HG03378 (cell line): Measurements from ENCODE around the gene VSIG4.
"Not testable (repeated sequence)": the region's sequence is repeated elsewhere in the genome, so short reads cannot be mapped to it uniquely, and the experiment has no call there.

ENCODE experiments used
- ATAC-seq: cut with Tn5 transposase; IDR thresholded peaks from one replicate; pipeline ENCODE4 v1.9.1; 2021; ENCODE audit warnings: mild to moderate bottlenecking, moderate library complexity; ENCODE audit not compliant: unreplicated experiment

The VSIG4 gene

DNA sequence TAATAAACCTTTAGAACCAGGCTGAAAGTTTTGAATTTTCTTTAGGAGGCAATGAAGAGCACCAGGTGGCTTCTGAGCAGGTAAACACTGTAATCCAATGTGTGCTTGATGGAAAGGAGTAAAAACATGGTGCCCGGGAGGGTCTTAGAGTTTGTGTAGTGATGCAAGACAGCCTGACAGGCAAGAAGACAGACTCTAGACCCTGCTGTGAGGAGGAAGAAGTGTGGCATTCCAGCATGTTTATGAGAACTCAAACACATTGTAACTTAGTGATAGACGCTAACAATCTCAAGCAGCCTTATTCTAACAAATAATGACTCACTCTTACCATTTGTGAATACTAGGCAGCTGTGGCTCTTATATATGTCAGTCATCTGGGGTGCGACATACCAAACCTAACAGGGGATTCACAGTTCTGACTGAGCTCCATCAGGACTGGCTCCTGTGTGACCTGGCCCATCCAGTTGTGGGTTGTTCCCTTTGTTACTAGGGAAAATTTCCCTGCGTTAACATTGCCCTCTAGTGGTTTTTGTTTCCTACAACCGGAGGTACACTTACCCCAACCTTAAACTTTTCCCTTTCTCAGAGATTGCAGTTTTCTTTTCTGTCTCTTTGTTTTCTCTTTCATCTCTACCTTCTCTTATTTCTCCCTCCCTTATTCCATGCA is 53.8 kb downstream of the VSIG4 start:
- peak; percentile 82 for ATAC-seq

DNA sequence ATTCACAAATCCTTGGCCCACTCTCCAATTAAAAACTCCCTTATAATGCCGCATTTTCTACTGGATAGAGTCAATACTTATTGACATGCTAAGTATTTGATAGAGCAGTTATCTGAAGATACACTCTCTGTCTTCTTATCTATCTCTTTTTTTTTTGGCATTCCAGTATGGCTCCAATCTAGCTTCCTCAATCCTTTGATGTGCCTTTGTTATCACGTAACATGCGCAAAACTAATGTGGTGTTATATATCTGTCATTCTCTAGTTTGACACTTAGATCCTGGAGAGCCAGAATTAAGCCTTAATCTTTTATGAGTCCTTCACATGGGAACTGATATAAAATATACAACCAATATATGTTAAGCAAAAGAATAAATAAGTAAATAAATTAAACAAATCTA is 54.7 kb downstream of the VSIG4 start:
- no peak for ATAC-seq

DNA sequence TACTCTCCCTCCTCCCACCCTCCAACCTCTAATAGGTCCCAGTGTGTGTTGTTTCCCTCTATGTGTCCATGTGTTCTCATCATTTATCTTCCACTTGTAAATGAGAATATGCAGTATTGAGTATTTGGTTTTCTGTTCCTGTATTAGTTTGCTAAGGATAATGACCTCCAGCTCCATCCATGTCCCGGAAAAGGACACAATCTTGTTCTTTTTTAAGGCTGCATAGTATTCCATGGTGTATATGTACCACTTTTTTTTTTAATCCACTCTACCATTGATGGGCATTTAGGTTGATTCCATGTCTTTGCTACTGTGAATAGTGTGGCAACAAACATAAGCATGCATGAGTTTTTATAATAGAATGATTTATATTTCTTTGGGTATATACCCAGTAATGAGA is 62.7 kb downstream of the VSIG4 start:
- not testable (repeated sequence) for ATAC-seq

DNA sequence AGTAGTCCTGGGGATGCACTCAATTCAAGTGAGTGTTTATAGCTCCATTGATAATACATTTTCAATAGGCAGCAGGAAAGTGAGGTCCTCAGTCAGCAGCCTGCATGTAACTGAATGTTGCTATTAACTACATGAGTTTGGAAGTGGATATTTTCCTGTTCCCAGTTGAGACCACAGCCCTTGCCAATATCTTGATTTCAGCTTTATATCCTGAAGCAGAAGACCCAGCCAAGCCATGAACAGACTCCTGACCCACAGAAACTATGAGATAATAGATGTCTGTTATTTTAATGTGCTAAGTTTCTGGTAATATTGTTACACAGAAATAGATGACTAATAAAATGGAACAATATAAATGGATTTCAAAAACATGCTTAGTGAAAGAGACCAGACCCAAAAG is 63.7 kb downstream of the VSIG4 start:
- ATAC-seq: no peak

DNA sequence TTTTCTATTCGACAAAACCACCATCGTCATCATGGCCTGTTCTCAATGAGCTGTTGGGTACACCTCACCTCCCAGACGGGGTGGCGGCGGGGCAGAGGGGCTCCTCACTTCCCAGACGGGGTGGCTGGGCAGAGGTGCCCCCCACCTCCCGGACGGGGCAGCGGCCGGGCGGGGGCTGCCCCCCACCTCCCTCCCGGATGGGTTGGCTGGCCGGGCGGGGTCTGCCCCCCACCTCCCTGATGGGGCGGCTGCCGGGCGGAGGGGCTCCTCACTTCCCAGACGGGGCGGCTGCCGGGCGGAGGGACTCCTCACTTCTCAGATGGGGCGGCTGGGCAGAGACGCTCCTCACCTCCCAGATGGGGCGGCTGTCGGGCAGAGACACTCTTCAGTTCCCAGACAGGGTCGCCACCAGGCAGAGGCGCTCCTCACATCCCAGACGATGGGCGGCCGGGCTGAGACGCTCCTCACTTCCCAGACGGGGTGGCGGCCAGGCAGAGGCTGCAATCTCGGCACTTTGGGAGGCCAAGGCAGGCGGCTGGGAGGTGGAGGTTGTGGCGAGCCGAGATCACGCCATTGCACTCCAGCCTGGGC is 64.6 kb downstream of the VSIG4 start:
- not testable (repeated sequence) for ATAC-seq
